NCI-H226 (cell line): ENCODE data around the gene CACNA1D.

Experiments used
- DNase-seq: peaks from one replicate; pipeline ENCODE4 v3.0.0-alpha.2; 2015

The CACNA1D gene

GRCh38 chr3:53724566-53724965 lies 230.2 kb downstream of the CACNA1D start:
- DNase-seq: no peak

DNA sequence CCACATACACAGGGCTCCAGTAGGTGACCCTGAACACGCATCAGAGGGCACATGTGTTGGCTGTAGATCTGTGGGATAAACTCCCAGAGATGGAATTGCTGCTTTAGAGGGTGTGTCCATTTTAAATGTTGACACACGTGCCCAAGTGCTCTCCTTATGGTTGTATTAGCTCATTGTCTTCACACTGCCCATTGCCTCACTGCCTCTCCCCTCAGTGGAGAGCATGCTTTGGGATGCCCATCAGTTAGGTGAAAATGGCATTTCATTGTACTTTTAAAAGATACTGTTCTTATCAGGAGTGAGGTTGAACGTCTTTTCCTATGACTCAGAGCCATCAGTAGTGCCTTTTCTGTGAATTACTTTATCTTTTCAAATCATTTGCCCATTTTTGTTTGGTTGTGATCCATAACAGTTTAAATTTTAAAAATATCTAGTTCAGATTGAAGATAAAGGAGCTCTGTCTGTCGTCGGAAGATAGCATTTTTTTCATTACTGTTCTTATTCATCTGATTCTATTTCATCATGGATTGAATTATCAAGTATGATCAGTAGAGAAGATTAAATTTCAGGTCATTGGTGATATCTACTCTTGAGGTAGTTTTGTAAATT lies 231.1 kb downstream of the CACNA1D start:
- peak; percentile 8 for DNase-seq

DNA sequence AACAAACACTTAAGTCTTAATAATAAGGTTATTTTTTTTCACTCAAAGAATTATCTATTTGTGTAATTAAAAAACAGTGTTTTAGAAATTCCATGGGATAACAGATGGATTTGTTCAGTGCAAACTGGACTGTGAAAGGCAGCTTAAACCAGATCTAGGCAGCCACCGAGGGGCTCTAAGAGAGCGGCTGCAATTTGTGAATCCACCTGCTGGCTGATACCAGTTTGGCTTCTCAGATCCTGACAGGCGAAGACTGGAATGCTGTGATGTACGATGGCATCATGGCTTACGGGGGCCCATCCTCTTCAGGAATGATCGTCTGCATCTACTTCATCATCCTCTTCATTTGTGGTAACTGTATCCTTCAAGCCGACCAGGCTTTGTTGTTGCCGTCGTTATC lies 232.2 kb downstream of the CACNA1D start:
- no peak for DNase-seq

- peak; percentile 8 for DNase-seq
These were observed 234.2 kb downstream of the CACNA1D start for GRCh38 chr3:53728606-53729005.

DNA sequence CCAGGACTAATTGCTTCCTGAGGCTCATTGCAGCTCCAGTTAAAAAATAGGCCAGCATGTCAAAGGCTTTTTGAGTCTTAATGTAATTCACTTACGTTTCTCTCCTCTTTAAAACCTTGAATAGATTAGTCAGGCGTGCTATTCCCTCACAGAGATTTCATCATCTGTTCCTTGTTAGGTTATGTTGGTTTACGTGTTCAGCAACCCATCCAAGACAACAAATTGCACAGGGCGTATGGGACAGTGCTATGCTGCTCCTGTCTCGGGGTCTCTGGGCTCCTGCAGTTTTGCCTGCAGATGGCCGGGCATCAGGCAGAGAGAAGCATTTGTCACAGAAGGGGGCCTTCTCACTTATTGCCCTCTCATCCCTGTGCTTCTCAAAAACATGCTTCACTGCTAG lies 234.7 kb downstream of the CACNA1D start:
- DNase-seq: no peak

DNA sequence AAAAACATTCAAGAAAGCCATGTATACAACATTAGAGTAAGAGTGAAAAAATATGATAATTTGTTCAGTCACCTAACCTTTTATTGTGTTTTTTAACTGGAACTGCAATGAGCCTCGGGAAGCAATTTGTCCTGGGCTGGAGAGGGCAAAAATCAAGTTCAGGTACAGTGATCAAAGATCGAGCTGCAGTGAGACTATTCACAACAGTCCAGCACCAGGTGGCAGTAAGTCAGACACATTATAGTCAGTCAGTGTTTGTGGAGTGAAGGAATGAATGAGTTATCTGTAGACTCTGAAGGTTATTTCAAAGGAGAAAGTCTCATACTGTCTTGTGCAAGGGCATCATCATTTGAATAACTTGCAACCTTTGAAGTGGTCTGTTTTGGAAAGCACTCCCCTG lies 235.2 kb downstream of the CACNA1D start:
- DNase-seq: no peak

- no peak for DNase-seq
These were observed 236.2 kb downstream of the CACNA1D start for GRCh38 chr3:53730576-53730975.

GRCh38 chr3:53731934-53732624 lies 237.7 kb downstream of the CACNA1D start:
- no peak for DNase-seq

DNA sequence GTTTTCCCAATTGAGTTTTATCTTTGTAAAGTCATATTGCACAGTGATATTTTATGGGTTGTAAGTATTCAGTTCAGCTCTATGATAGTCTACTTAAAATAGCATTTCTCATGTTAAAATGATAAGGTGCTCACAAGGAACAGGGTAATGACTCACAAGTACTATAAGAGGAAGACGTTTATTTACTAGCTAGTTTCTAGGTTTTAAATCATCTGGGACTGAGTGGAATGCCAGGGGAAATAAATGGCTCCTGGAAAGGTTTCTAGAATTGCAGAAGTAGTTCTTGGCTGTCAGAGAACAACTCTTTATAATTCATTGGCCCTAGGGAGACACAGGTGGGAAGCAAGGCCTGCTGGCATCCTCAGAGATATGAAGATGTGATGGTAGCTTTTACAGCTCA lies 239.0 kb downstream of the CACNA1D start:
- peak; percentile 8 for DNase-seq

GRCh38 chr3:53739966-53740365 lies 245.6 kb downstream of the CACNA1D start:
- DNase-seq: no peak

- DNase-seq: no peak
These were observed 246.5 kb downstream of the CACNA1D start for GRCh38 chr3:53740956-53741355.

DNA sequence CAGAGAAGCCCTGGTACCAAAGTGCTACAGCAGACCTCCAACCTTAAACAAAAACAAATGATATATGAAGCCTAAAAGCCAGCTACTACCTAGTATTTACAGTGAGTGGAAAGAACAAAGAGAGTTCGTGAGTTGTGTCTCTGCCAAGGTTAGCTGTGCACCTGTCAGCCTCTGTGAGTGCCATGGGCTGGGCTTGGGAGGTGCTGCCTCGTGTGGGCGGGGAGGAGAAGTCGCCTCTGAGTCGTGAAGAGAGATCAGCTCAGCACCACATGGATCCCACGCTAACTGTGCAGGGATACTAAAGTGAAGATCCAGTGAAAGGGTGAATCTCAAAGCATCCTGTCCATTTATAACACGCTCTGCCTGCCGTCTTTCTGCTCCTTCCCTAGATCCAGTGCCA lies 249.9 kb downstream of the CACNA1D start:
- DNase-seq: no peak

GRCh38 chr3:53747559-53747958 lies 253.1 kb downstream of the CACNA1D start:
- no peak for DNase-seq

DNA sequence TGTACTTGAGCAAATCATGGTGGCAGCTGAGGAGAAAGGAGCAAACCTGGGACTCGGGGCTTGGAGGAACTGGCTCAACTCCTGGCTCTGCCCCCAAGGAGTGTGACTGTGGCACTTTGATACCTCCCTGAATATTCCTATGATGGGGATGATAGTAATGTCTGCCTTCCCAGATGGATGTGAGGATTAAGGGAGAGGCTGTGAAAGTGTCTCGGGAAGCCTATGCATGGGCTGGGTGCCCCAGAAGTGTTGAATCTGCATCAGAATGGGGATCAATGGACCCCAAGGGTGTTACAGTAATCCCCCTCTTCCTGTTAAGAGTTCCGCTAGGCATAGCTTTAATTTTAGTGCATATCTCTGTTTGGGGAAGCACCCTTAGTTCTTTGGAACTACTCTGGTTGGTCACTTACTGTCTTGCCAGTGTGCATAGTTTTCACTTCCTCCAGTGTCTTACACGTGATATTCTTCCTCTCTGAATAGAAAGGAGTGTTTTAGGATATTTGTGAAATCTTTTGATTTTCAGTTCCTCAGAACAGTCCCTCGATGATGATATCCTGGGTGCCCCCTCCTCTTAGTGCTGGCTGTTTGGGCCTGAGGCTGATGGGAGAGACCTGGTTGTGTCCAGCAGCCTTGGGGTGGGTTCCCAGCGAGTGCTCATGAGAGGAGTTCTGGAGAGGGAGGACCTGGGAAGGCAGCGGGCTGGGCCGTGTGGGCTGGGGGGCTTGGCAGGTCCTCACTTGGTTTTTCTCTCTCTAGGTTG lies 254.3 kb downstream of the CACNA1D start:
- no peak for DNase-seq

GRCh38 chr3:53749448-53749847 lies 255.0 kb downstream of the CACNA1D start:
- DNase-seq: no peak

DNA sequence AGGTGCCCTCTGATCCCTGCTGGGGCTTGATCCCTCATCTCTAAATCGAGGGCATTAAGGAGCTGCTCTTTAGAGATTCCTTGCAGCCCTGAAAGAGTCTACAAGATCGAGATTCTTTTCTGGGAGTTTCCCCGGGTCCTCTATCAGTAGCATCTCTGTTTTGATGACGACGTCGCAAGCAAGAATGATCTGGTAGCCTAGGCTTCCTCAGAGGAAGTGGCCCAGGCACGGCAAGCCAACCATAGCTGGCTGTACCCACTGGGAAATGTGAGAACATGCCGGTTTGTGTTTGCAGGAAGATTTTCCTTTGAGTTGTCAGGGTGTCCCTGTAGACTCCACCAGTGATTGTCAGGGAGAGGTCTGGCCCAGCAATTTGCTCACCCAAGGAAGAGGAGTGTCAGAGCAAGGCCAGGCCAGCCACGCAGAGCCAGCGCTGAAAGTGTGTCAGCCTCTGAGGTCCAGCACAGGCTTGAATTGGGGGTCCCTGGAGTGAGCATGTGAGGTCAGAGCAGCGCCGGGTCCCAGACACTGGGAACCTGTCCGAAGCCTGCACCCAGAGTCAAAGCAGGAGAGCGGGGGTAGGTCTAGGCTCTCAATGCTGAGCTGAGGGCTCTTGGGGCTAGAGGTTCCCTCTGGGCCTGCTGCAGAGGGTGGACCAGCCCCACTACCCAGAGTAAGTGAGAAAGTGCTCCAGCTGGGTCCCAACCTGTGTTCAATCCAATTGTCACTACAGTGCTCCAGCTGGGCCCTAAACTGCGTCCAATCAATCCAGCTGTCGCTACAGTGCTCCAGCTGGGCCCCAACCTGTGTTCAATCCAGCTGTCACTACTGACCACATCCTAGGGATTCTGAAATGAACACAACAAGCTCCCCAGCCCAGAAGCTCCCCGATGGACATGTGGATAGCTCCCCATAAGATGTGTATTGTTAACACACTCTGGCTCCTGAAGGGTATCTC lies 256.1 kb downstream of the CACNA1D start:
- no peak for DNase-seq

GRCh38 chr3:53753518-53754183 lies 259.2 kb downstream of the CACNA1D start:
- DNase-seq: no peak

- no peak for DNase-seq
These were observed 259.9 kb downstream of the CACNA1D start for GRCh38 chr3:53754325-53754724.

GRCh38 chr3:53758846-53759245 lies 264.4 kb downstream of the CACNA1D start:
- no peak for DNase-seq

DNA sequence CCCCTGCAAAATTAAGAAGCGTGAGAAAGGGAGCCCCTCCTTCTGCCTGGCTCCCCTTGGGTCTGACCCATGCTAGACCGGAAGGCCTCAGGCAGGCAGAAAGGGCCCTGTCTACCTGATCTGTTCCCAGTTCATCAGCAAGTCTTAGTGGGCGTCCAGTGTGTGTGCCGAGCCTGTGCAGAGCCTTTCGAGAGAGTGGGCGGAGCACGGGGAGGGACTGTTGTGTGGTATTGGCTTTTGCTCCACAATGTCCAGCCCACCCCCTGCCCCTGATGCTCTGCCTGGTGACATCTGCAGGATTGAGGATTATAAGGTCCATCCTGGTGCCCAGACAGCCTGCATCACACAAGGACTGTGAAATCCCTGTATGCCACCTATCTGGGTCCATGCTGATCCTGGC lies 268.9 kb downstream of the CACNA1D start:
- DNase-seq: no peak

DNA sequence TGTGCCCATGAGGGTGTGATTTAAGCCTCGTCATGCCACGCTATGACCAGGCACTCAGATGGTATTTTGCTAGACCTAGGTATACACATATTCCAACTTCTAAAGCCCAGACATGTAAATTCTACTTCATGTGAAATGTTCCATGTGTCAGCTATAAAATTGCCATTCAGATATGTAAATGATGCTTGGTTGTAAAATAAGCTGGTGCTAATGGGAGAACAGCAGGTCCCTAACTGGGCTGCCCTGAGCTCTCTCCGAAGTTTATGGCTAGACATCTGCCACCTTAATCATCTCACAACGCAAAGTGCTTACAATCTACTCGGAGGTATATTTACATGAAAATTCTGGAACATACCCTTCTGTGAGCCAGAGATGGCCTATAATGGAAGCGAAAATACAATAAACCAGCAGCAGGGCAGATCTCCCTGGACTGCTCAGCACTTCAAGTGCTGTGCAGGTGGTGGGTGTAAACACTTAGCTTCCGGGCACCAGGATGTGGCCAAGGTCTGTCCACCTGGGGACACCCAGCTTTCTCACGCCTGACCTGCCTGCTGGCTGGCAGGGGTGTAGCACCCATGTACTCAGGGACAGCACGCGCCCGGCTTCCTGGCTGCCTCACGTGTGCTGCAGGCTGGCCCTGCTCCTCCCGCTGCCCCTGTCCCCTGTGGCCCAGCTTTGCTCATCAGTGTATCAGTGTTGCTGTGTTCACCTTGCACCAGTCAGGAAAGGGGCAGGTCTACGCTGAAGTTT lies 269.8 kb downstream of the CACNA1D start:
- DNase-seq: no peak

DNA sequence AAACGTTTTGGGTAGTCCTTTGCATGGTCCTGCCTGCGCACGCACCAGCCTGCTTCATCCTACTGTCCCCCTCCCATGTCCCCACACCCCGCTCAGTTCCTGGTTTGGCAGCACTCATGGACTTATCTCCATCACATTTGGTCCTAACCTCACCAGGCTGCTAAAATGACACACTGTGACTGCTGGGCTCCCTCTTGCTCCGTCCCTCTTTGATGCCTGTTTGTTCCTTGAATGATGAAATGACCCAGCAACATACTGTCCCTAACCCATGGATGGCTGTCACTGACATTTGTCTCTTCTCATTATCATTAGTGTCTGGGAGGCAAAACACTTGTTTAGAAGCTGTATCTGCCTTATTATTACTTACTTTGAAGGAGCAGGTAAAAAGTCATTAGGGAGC lies 271.3 kb downstream of the CACNA1D start:
- DNase-seq: no peak
